HepG2 (cell line): ENCODE measurements around the gene PPP1R3F. TPM values are rescaled to one million over a fixed set of nuclear protein-coding genes. Genes with fewer than 3 reads are reported as not detected.

Experiments used
- ATAC-seq: fragments of 200-7000 bp; cut with Tn5 transposase; 3 replicates; pipeline ENCODE4 v1.9.1; 2020; ENCODE audit warnings: mild to moderate bottlenecking, moderate library complexity
- BruUV-seq: library from RNA; stranded (reverse); fragments of 400-500 nt; replicated peaks from 2 replicates; lab custom pipeline; 2021; lab: Mats Ljungman, UMichigan
- CTCF ChIA-PET: fragments of 300-600 bp; formaldehyde crosslinking; extraction: SDS; loops from one replicate; lab custom pipeline; 2021; ENCODE audit warnings: low total read pairs, inconsistent platforms, low intra/inter-chr PET ratio; lab: Yijun Ruan, JAX
- POLR2A ChIA-PET: fragments of 350-600 bp; sonication (Branson Sonifier 250); formaldehyde crosslinking; loops from one replicate; lab custom pipeline; 2020; ENCODE audit warnings: antibody characterized with exemption, inconsistent platforms; lab: Yijun Ruan, JAX
- DNase-seq: peaks from one replicate; pipeline ENCODE4 v3.0.0-alpha.2; 2015; ENCODE audit warnings: low spot score
- FAIRE-seq: peaks from 3 replicates; lab custom pipeline; 2011; peaks lifted over from hg19 to GRCh38; lab: Jason Lieb, UNC
- H2AFZ ChIP-seq: one replicate; pipeline ENCODE4 v1.6.1; 2011; ENCODE audit warnings: low read length, inconsistent platforms
- H3K27ac ChIP-seq: fragments of 300-600 bp; 3 replicates; pipeline ENCODE4 v1.8.0; 2011; ENCODE audit warnings: mixed run types, mild to moderate bottlenecking, mixed read lengths, low read length, inconsistent platforms; ENCODE audit not compliant: insufficient read depth; ENCODE audit errors: extremely low read length
- H3K27me3 ChIP-seq, 2 experiments: fragments of 200-600 bp in 1 of 2; 2 replicates in 1 of 2; 3 replicates in 1 of 2; pipeline versions ENCODE4 v1.6.0 to v1.8.0; 2011; ENCODE audit warnings: low read length in 2 of 2, mild to moderate bottlenecking in 2 of 2, moderate library complexity in 2 of 2, inconsistent platforms in 1 of 2; ENCODE audit not compliant: insufficient read depth in 2 of 2, control insufficient read depth in 1 of 2
- H3K36me3 ChIP-seq, 2 experiments: fragments of 200-600 bp in 1 of 2; replicated peaks in 1 of 2; 2 replicates in 1 of 2; 3 replicates in 1 of 2; pipeline versions ENCODE4 v1.5.1 to v1.8.0; 2011; ENCODE audit warnings: low read length in 2 of 2, inconsistent platforms in 1 of 2; ENCODE audit not compliant: insufficient read depth in 2 of 2, control insufficient read depth in 1 of 2
- H3K4me1 ChIP-seq: 2 replicates; pipeline ENCODE4 v1.5.1; 2012; ENCODE audit warnings: low read length, inconsistent platforms; ENCODE audit not compliant: insufficient read depth
- H3K4me2 ChIP-seq: 2 replicates; pipeline ENCODE4 v1.6.0; 2011; ENCODE audit warnings: low read depth, low read length, inconsistent platforms
- H3K4me3 ChIP-seq, 3 experiments: fragments of 200-600 bp in 1 of 3; sonication (generic), shearing (Covaris generic) in 1 of 3; replicated peaks in 1 of 3; 2 replicates each; pipeline ENCODE4 v1.5.1; 2011 to 2016; ENCODE audit warnings: low read length in 3 of 3, inconsistent platforms in 2 of 3, low read depth in 2 of 3, mild to moderate bottlenecking in 2 of 3, control low read depth in 1 of 3, mixed read lengths in 1 of 3; ENCODE audit not compliant: insufficient read depth in 1 of 3
- H3K79me2 ChIP-seq: one replicate; pipeline ENCODE4 v1.6.1; 2011; ENCODE audit warnings: low read length, inconsistent platforms; ENCODE audit not compliant: insufficient read depth
- H3K9ac ChIP-seq: 2 replicates; pipeline ENCODE4 v1.6.0; 2011; ENCODE audit warnings: mild to moderate bottlenecking, low read depth, low read length, inconsistent platforms; ENCODE audit not compliant: insufficient read depth
- H3K9me3 ChIP-seq: 2 replicates; pipeline ENCODE4 v1.5.1; 2012; ENCODE audit warnings: mild to moderate bottlenecking, low read length
- H4K20me1 ChIP-seq: 2 replicates; pipeline ENCODE4 v1.6.0; 2011; ENCODE audit warnings: inconsistent platforms, mild to moderate bottlenecking, low read length, moderate library complexity; ENCODE audit not compliant: insufficient read depth
- ARID5B ChIP-seq: IDR thresholded peaks from 2 replicates; pipeline ENCODE4 v1.4.0; 2020; ENCODE audit warnings: mild to moderate bottlenecking, missing genetic modification reagents
- DPF2 ChIP-seq: sonication (generic); formaldehyde crosslinking; IDR thresholded peaks from 2 replicates; pipeline ENCODE4 v1.4.0; 2020; ENCODE audit warnings: mild to moderate bottlenecking, low read depth, missing genetic modification reagents, borderline replicate concordance
- DZIP1 ChIP-seq: sonication (generic); formaldehyde crosslinking; IDR thresholded peaks from 2 replicates; pipeline ENCODE4 v1.5.0; 2020; ENCODE audit warnings: mild to moderate bottlenecking, missing genetic modification reagents
- ZNF3 ChIP-seq: IDR thresholded peaks from 2 replicates; pipeline ENCODE4 v1.7.0; 2017; ENCODE audit warnings: inconsistent platforms
- ZNF543 ChIP-seq: sonication (generic); formaldehyde crosslinking; IDR thresholded peaks from 2 replicates; pipeline ENCODE4 v1.4.0; 2020; ENCODE audit warnings: mild to moderate bottlenecking, missing genetic modification reagents
- ZNF883 ChIP-seq: sonication (generic); formaldehyde crosslinking; IDR thresholded peaks from 2 replicates; pipeline ENCODE4 v1.5.1; 2020; ENCODE audit warnings: mild to moderate bottlenecking, missing genetic modification reagents; ENCODE audit errors: not compliant biosample characterization
- WGBS: methylation state at CpG from one replicate; pipeline ENCODE4 v1.1.6; 2017; ENCODE audit warnings: low lambda C conversion rate; 5-methylcytosine and 5-hydroxymethylcytosine counted together
- in situ Hi-C: cut with HindIII; loops from 2 replicates; pipeline ENCODE4 v1.10.0; 2017; ENCODE audit warnings: low pct_unique_long_range_greater_than_20kb; ENCODE audit not compliant: extremely low pct_ligation_motif_present
- intact Hi-C: fragments of 100-400 bp; cut with micrococcal nuclease; formaldehyde crosslinking; loops from one replicate; pipeline ENCODE4 v1.10.0; 2022; ENCODE audit not compliant: unreplicated experiment
- polyA plus RNA-seq, 8 experiments: library from polyadenylated mRNA; depleted of rRNA in 3 of 8; stranded (reverse) in 7 of 8; unstranded in 1 of 8; fragments of >200 nt; fragmentation: Illumina TruSeq in 4 of 8; extraction: Trizol in 4 of 8; gene quantifications; 2 replicates each; pipeline versions ENCODE4 v1.2.1 to v1.2.3, GENCODE V29; 2011 to 2016; ENCODE audit warnings: low read depth in 4 of 8, missing spikeins in 1 of 8, mixed read lengths in 1 of 8; ENCODE audit not compliant: insufficient read depth in 1 of 8
- total RNA-seq, 5 experiments: library from RNA; depleted of rRNA; stranded (reverse); fragments of >200 nt; fragmentation: Illumina TruSeq; extraction: Trizol; gene quantifications; 2 replicates each; pipeline ENCODE4 v1.2.3, GENCODE V29; 2016; ENCODE audit warnings: low read depth in 1 of 5
- TF ChIP-seq, protein P1 (sequence below): IDR thresholded peaks from 2 replicates; pipeline ENCODE4 v1.6.1; 2016; ENCODE audit warnings: missing biosample characterization, missing genetic modification reagents, low read depth
- TF ChIP-seq, protein P2 (sequence below): sonication (generic); formaldehyde crosslinking; IDR thresholded peaks from 2 replicates; pipeline ENCODE4 v1.5.1; 2020; ENCODE audit warnings: missing genetic modification reagents, mild to moderate bottlenecking, borderline replicate concordance

Gene PPP1R3F
- total and polyA plus RNA-seq, 2 of the 13 experiments (the other 11 are each of a cell fraction or from before 2014, with no cell fraction given), result 0.82 to 0.84 TPM

- intact Hi-C loops, result no loop called here
- H3K9me3 ChIP-seq, result no peaks in the 10 kb centered on the region
- no peaks in the 10 kb centered on the region for H4K20me1 ChIP-seq
- WGBS, result 49% methylated on average over 3 of the region's 3 CpGs
- H3K4me1 ChIP-seq, result peaks cover 11% of the 10 kb centered on the region
- DNase-seq, result no peak
- FAIRE-seq, result no peak
- TF ChIP-seq ZNF883 (CRISPR knock-in tag), result no peak
- no peak for TF ChIP-seq ZNF3 (CRISPR knock-in tag)
- TF ChIP-seq, protein P1, sequence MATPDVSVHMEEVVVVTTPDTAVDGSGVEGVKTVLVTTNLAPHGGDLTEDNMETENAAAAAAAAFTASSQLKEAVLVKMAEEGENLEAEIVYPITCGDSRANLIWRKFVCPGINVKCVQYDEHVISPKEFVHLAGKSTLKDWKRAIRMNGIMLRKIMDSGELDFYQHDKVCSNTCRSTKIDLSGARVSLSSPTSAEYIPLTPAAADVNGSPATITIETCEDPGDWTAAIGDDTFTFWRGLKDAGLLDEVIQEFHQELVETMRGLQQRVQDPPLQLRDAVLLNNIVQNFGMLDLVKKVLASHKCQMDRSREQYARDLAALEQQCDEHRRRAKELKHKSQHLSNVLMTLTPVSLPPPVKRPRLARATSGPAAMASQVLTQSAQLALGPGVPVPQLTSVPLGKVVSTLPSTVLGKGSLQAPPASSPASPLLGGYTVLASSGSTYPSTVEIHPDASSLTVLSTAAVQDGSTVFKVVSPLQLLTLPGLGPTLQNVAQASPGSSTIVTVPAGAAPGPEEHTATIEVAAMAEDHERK (CRISPR knock-in tag), result no peak
- TF ChIP-seq, protein P2, sequence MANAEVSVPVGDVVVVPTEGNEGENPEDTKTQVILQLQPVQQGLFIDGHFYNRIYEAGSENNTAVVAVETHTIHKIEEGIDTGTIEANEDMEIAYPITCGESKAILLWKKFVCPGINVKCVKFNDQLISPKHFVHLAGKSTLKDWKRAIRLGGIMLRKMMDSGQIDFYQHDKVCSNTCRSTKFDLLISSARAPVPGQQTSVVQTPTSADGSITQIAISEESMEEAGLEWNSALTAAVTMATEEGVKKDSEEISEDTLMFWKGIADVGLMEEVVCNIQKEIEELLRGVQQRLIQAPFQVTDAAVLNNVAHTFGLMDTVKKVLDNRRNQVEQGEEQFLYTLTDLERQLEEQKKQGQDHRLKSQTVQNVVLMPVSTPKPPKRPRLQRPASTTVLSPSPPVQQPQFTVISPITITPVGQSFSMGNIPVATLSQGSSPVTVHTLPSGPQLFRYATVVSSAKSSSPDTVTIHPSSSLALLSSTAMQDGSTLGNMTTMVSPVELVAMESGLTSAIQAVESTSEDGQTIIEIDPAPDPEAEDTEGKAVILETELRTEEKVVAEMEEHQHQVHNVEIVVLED (CRISPR knock-in tag), result no peak
- TF ChIP-seq DPF2 (CRISPR knock-in tag), result no peak
- no peak for TF ChIP-seq DZIP1 (CRISPR knock-in tag)
- TF ChIP-seq ZNF543 (CRISPR knock-in tag), result no peak
- no peak for TF ChIP-seq ARID5B (CRISPR knock-in tag)
- TF ChIP-seq, all 625 proteins: peak for 0
- in situ Hi-C loops, result no loop called here
- no peak overlapping the region for H3K9ac ChIP-seq
- ChIA-PET CTCF (no interaction called here), POLR2A (no interaction called here)
- no peak overlapping the region for H2AFZ ChIP-seq
- H3K27me3 ChIP-seq, result no peaks in the 10 kb centered on the region
- H3K36me3 ChIP-seq, result no peaks in the 10 kb centered on the region
- no peak overlapping the region for H3K4me2 ChIP-seq
- H3K27ac ChIP-seq, result no peak overlapping the region
- peaks cover 2% of the 10 kb centered on the region for H3K79me2 ChIP-seq
- H3K4me3 ChIP-seq, result no peak overlapping the region
- ATAC-seq, result no peak
- BruUV-seq, result no TSS peak
Measured at GRCh38 chrX:49277535-49277830, 7.9 kb downstream of the PPP1R3F start.
